Endothelial cell of umbilical vein (primary cell): ENCODE results near the gene ZBTB20. TPM values are rescaled to one million over a fixed set of nuclear protein-coding genes. Genes with fewer than 3 reads are reported as not detected.

Experiments
- BruUV-seq: library from RNA; stranded (reverse); fragments of 400-500 nt; replicated peaks from 2 replicates; lab custom pipeline; 2021; lab: Mats Ljungman, UMichigan
- CTCF ChIA-PET: fragments of 300-600, 350-600 bp; sonication (Branson Sonifier 250); formaldehyde crosslinking; loops from one replicate; lab custom pipeline; 2021; ENCODE audit warnings: antibody characterized with exemption, inconsistent platforms; lab: Charles Lee
- POLR2A ChIA-PET: fragments of 300-600, 350-600 bp; sonication (Branson Sonifier 250); formaldehyde crosslinking; loops from one replicate; lab custom pipeline; 2021; ENCODE audit warnings: antibody characterized with exemption, inconsistent platforms; lab: Charles Lee
- DNase-seq: peaks from one replicate; pipeline ENCODE4 v3.0.0-alpha.2; 2011; ENCODE audit warnings: low read depth, low spot score
- FAIRE-seq: peaks from 2 replicates; lab custom pipeline; 2011; peaks lifted over from hg19 to GRCh38; lab: Jason Lieb, UNC
- H2AFZ ChIP-seq: 2 replicates; pipeline ENCODE4 v1.6.0; 2012; ENCODE audit warnings: low read depth, low read length, control low read depth, inconsistent platforms
- H3K27ac ChIP-seq: 2 replicates; pipeline ENCODE4 v1.5.1; 2011; ENCODE audit warnings: low read depth, mild to moderate bottlenecking, control low read depth, low read length, moderate library complexity; ENCODE audit not compliant: insufficient read depth
- H3K27me3 ChIP-seq, 2 experiments: 2 replicates each; pipeline versions ENCODE4 v1.6.0 to v1.6.1; 2011; ENCODE audit warnings: low read length in 2 of 2, mixed read lengths in 1 of 2; ENCODE audit not compliant: control insufficient read depth in 2 of 2, insufficient read depth in 2 of 2
- H3K36me3 ChIP-seq, 2 experiments: 2 replicates in 1 of 2; 3 replicates in 1 of 2; pipeline ENCODE4 v1.5.1; 2011; ENCODE audit warnings: low read length in 2 of 2, mild to moderate bottlenecking in 1 of 2, moderate library complexity in 1 of 2; ENCODE audit not compliant: control insufficient read depth in 2 of 2, insufficient read depth in 2 of 2; ENCODE audit errors: extremely low read depth in 1 of 2
- H3K4me1 ChIP-seq: 3 replicates; pipeline ENCODE4 v1.5.1; 2011; ENCODE audit warnings: mild to moderate bottlenecking, low read length; ENCODE audit not compliant: control insufficient read depth, insufficient read depth; ENCODE audit errors: extremely low read depth
- H3K4me2 ChIP-seq: 2 replicates; pipeline ENCODE4 v1.6.1; 2011; ENCODE audit warnings: low read length, control low read depth, mixed read lengths; ENCODE audit not compliant: insufficient read depth
- H3K4me3 ChIP-seq, 3 experiments: fragments of 200-600 bp in 1 of 3; sonication (generic), shearing (Covaris generic) in 1 of 3; replicated peaks in 1 of 3; 2 replicates each; pipeline ENCODE4 v1.5.1; 2011 to 2016; ENCODE audit warnings: control low read depth in 3 of 3, low read length in 3 of 3, mild to moderate bottlenecking in 2 of 3, inconsistent platforms in 1 of 3, low read depth in 1 of 3, moderate library complexity in 1 of 3; ENCODE audit not compliant: insufficient read depth in 1 of 3
- H3K79me2 ChIP-seq: 2 replicates; pipeline ENCODE4 v1.6.0; 2012; ENCODE audit warnings: low read length, inconsistent platforms; ENCODE audit not compliant: control insufficient read depth, insufficient read depth
- H3K9ac ChIP-seq: replicated peaks from 2 replicates; pipeline ENCODE3; 2011; ENCODE audit warnings: low read length, control low read depth; ENCODE audit not compliant: insufficient read depth; ENCODE audit errors: extremely low read depth
- H3K9me1 ChIP-seq: replicated peaks from 3 replicates; pipeline ENCODE4 v1.6.0; 2011; ENCODE audit warnings: mild to moderate bottlenecking, low read length; ENCODE audit not compliant: control insufficient read depth, insufficient read depth; ENCODE audit errors: extremely low read depth
- H3K9me3 ChIP-seq: replicated peaks from 2 replicates; pipeline ENCODE4 v1.5.1; 2012; ENCODE audit warnings: low read length, inconsistent platforms; ENCODE audit not compliant: control insufficient read depth, insufficient read depth
- H4K20me1 ChIP-seq: replicated peaks from 2 replicates; pipeline ENCODE3; 2011; ENCODE audit warnings: mild to moderate bottlenecking, low read length; ENCODE audit not compliant: control insufficient read depth, insufficient read depth; ENCODE audit errors: extremely low read depth
- EZH2 ChIP-seq: IDR thresholded peaks from 2 replicates; pipeline ENCODE4 v1.6.1; 2012; ENCODE audit warnings: borderline replicate concordance, low read depth, mild to moderate bottlenecking, moderate library complexity, low read length, inconsistent platforms; ENCODE audit not compliant: severe bottlenecking
- FOS ChIP-seq: IDR thresholded peaks from 2 replicates; pipeline ENCODE4 v1.6.1; 2011; ENCODE audit warnings: mild to moderate bottlenecking, low read length, moderate library complexity, borderline replicate concordance; ENCODE audit not compliant: insufficient read depth
- GATA2 ChIP-seq: IDR thresholded peaks from 2 replicates; pipeline ENCODE4 v1.7.0; 2011; ENCODE audit warnings: low read depth, mild to moderate bottlenecking, moderate library complexity, mixed read lengths, low read length; ENCODE audit not compliant: insufficient read length, insufficient read depth
- JUN ChIP-seq: IDR thresholded peaks from 2 replicates; pipeline ENCODE4 v1.6.1; 2011; ENCODE audit warnings: borderline replicate concordance, low read depth; ENCODE audit not compliant: insufficient read length, insufficient read depth
- MYC ChIP-seq: IDR thresholded peaks from one replicate; pipeline ENCODE4 v1.6.1; 2011; ENCODE audit warnings: mild to moderate bottlenecking, low read depth, low read length
- POLR2A ChIP-seq: IDR thresholded peaks from 2 replicates; pipeline ENCODE4 v1.6.1; 2012; ENCODE audit warnings: low read depth, mild to moderate bottlenecking, control low read depth, low read length
- POLR2AphosphoS5 ChIP-seq: IDR thresholded peaks from 2 replicates; pipeline ENCODE4 v1.6.1; 2012; ENCODE audit warnings: low read depth, mild to moderate bottlenecking, control low read depth, low read length, moderate library complexity; ENCODE audit not compliant: insufficient read depth
- dilution Hi-C: fragments of 300-500 bp; cut with MboI; formaldehyde crosslinking; loops from one replicate; pipeline ENCODE4 v1.15.0; 2019; ENCODE audit warnings: low sequenced_read_pairs; ENCODE audit not compliant: extremely low pct_ligation_motif_present
- intact Hi-C: fragments of 100-400 bp; cut with micrococcal nuclease; formaldehyde crosslinking; loops from one replicate; pipeline ENCODE4 v1.10.0; 2022
- polyA plus RNA-seq, 4 experiments: library from polyadenylated mRNA; depleted of rRNA in 3 of 4; stranded (reverse) in 3 of 4; unstranded in 1 of 4; fragments of >200 nt; gene quantifications; 2 replicates each; pipeline versions ENCODE4 v1.2.1 to v1.2.3, GENCODE V29; 2011 to 2012; ENCODE audit warnings: missing spikeins in 1 of 4
- total RNA-seq: library from RNA; stranded (reverse); gene quantifications from 2 replicates; pipeline ENCODE4 v1.2.3, GENCODE V29; 2021
- TF ChIP-seq, protein P1 (sequence below): IDR thresholded peaks from 2 replicates; pipeline ENCODE4 v1.6.1; 2011; ENCODE audit not compliant: insufficient read depth, insufficient read length
- TF ChIP-seq, protein P2 (sequence below), 2 donors: IDR thresholded peaks; 1 replicate in 1 of 2; 2 replicates in 1 of 2; pipeline ENCODE4 v1.5.1; 2011; ENCODE audit warnings: low read length in 2 of 2, mild to moderate bottlenecking in 2 of 2, moderate library complexity in 2 of 2, control low read depth in 1 of 2, inconsistent platforms in 1 of 2, low read depth in 1 of 2; ENCODE audit not compliant: insufficient read depth in 1 of 2; ENCODE audit errors: extremely low read depth in 1 of 2

Gene ZBTB20
- total and polyA plus RNA-seq, 2 donors (not counting 3 experiments of a cell fraction or from before 2014, with no cell fraction given), result 2.1 to 20.5 TPM

DNA sequence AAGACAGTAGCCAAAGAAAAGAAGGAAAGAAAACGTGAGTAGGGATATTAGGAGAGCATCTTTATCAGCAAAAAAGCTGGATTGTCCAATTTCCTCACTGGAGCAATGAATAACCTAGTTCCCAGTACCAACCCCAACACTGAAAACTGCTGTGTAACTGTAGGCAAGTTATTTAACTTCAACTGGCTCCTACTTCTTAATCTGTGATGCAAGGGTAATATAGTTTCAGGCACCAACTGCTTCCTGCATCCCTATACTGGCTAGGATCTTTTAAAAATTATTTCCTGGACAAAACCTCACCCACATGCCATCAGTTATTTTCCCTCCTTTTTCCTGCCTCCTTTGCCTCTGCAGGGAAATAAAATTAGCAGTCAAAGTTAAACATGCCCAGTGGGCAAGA, 59.6 kb downstream of the ZBTB20 start:
- no peak for FAIRE-seq
- Histone ChIP-seq H4K20me1 (no peaks in the 10 kb centered on the region), H3K4me2 (no peak overlapping the region), H3K4me1 (no peaks in the 10 kb centered on the region), H2AFZ (no peak overlapping the region), H3K79me2 (no peaks in the 10 kb centered on the region), H3K27me3 (no peaks in the 10 kb centered on the region), H3K36me3 (no peaks in the 10 kb centered on the region), H3K9me3 (no peaks in the 10 kb centered on the region), H3K4me3 (no peak overlapping the region), H3K9ac (no peak overlapping the region), H3K9me1 (no peaks in the 10 kb centered on the region), H3K27ac (no peak overlapping the region)
- intact Hi-C loops, result no loop called here
- DNase-seq, result no peak
- CTCF ChIA-PET, result interaction anchor here (2.9 kb wide), 1 partner anchor 10 kb away, joined by 8 read pairs; no protein-coding TSS in a partner anchor
- TF ChIP-seq GATA2, result no peak
- no peak for TF ChIP-seq POLR2A
- TF ChIP-seq, protein P1, sequence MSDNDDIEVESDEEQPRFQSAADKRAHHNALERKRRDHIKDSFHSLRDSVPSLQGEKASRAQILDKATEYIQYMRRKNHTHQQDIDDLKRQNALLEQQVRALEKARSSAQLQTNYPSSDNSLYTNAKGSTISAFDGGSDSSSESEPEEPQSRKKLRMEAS, result no peak
- no peak for TF ChIP-seq POLR2AphosphoS5
- TF ChIP-seq FOS, result no peak
- TF ChIP-seq EZH2, result no peak
- TF ChIP-seq, protein P2, sequence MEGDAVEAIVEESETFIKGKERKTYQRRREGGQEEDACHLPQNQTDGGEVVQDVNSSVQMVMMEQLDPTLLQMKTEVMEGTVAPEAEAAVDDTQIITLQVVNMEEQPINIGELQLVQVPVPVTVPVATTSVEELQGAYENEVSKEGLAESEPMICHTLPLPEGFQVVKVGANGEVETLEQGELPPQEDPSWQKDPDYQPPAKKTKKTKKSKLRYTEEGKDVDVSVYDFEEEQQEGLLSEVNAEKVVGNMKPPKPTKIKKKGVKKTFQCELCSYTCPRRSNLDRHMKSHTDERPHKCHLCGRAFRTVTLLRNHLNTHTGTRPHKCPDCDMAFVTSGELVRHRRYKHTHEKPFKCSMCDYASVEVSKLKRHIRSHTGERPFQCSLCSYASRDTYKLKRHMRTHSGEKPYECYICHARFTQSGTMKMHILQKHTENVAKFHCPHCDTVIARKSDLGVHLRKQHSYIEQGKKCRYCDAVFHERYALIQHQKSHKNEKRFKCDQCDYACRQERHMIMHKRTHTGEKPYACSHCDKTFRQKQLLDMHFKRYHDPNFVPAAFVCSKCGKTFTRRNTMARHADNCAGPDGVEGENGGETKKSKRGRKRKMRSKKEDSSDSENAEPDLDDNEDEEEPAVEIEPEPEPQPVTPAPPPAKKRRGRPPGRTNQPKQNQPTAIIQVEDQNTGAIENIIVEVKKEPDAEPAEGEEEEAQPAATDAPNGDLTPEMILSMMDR (IDR thresholded peaks at IDR 0.05; ENCODE audit: extremely low read depth in 1 of 2, insufficient read depth in 1 of 2, low read depth in 1 of 2, low read length in 2 of 2), result no peak
- no peak for TF ChIP-seq MYC
- TF ChIP-seq JUN, result no peak
- POLR2A ChIA-PET, result no interaction called here
- dilution Hi-C loops, result no loop called here
- no TSS peak for BruUV-seq
